GM12891 (cell line): ENCODE results near the gene LRIG1.

Experiments
- POLR2A ChIP-seq: IDR thresholded peaks from 2 replicates; pipeline ENCODE4 v1.6.1; 2011; ENCODE audit warnings: low read depth, low read length, control low read depth
- POLR2AphosphoS5 ChIP-seq: IDR thresholded peaks from 2 replicates; pipeline ENCODE4 v1.6.1; 2011; ENCODE audit warnings: low read depth, low read length, control low read depth
- SPI1 ChIP-seq: IDR thresholded peaks from 2 replicates; pipeline ENCODE4 v1.6.1; 2011; ENCODE audit warnings: low read depth, low read length, control low read depth
- TAF1 ChIP-seq: IDR thresholded peaks from 2 replicates; pipeline ENCODE4 v1.6.1; 2011; ENCODE audit warnings: low read depth, low read length, control low read depth

DNA sequence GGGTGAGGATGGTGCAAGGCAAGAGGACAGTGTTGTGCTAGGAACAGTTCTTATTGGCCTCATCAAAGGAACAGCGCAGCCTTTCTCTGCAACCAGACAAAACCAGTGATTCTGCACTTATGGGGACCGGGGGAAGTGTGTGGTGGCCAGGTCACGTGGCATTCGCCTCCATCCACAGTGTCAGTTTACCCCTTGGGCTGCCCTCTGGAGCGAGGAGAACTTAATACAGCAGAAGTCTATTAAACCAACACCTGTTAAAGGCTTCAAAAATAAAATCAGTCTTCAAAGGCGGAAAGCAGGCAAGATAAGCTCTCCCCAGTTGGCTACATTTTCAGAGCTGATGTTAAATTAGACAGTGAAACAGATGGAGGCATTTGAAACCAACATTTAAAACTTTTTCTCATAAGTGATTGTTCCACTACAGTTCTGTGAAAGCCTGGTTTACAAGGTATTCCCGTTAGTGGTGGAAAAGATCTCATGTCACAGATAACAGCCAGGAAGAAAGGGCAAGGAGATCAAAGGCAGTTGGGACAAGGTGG lies 75.2 kb downstream of the LRIG1 start:
- TF ChIP-seq POLR2AphosphoS5 (no peak), TAF1 (no peak), POLR2A (no peak), SPI1 (no peak)
